K562 (cell line): ENCODE results near the gene IRX1. TPM values are rescaled to one million over a fixed set of nuclear protein-coding genes. Genes with fewer than 3 reads are reported as not detected.

Experiments used
- ATAC-seq: fragments of 200-7000 bp; cut with Tn5 transposase; 3 replicates; pipeline ENCODE4 v1.9.1; 2020; ENCODE audit warnings: moderate library complexity
- BruUV-seq: library from RNA; stranded (reverse); fragments of 400-500 nt; replicated peaks from 2 replicates; lab custom pipeline; 2021; lab: Mats Ljungman, UMichigan
- CTCF ChIA-PET: fragments of 300-600 bp; formaldehyde crosslinking; extraction: SDS; loops from one replicate; lab custom pipeline; 2021; ENCODE audit warnings: low intra/inter-chr PET ratio; lab: Yijun Ruan, JAX
- POLR2A ChIA-PET: fragments of 300-600, 350-650 bp; sonication (Branson Sonifier 250); formaldehyde crosslinking; extraction: SDS; loops from one replicate; lab custom pipeline; 2021; ENCODE audit warnings: antibody characterized with exemption, inconsistent platforms; lab: Yijun Ruan, JAX
- DNase-seq, 4 experiments: peaks; one replicate each; pipeline versions ENCODE4 v3.0.0 to v3.0.0-alpha.2; 2011 to 2018; ENCODE audit warnings: low spot score in 3 of 4, mixed read lengths in 3 of 4; ENCODE audit errors: extremely low read depth in 1 of 4
- FAIRE-seq: peaks from 2 replicates; lab custom pipeline; 2011; peaks lifted over from hg19 to GRCh38; lab: Jason Lieb, UNC
- H2AFZ ChIP-seq: 2 replicates; pipeline ENCODE4 v1.6.0; 2011; ENCODE audit warnings: low read depth, low read length, control low read depth, inconsistent platforms
- H3K27ac ChIP-seq: fragments of 200-600 bp; 3 replicates; pipeline ENCODE4 v1.8.0; 2011; ENCODE audit warnings: low read depth, mild to moderate bottlenecking, control low read depth, inconsistent platforms, low read length, moderate library complexity, mixed read lengths; ENCODE audit errors: extremely low read depth
- H3K27me3 ChIP-seq, 2 experiments: fragments of 300-600 bp in 1 of 2; 2 replicates in 1 of 2; 3 replicates in 1 of 2; pipeline versions ENCODE4 v1.6.0 to v1.8.0; 2011; ENCODE audit warnings: inconsistent platforms in 2 of 2, low read length in 2 of 2, mild to moderate bottlenecking in 1 of 2, mixed read lengths in 1 of 2, moderate library complexity in 1 of 2; ENCODE audit not compliant: control insufficient read depth in 2 of 2, insufficient read depth in 2 of 2
- H3K36me3 ChIP-seq: fragments of 300-600 bp; 3 replicates; pipeline ENCODE4 v1.8.0; 2011; ENCODE audit warnings: mild to moderate bottlenecking, low read length, inconsistent platforms; ENCODE audit not compliant: control insufficient read depth, insufficient read depth
- H3K4me1 ChIP-seq, 2 experiments: fragments of 200-600 bp in 1 of 2; replicated peaks in 1 of 2; 2 replicates in 1 of 2; 3 replicates in 1 of 2; pipeline versions ENCODE4 v1.5.1 to v1.8.0; 2011; ENCODE audit warnings: inconsistent platforms in 2 of 2, low read length in 2 of 2, mild to moderate bottlenecking in 1 of 2, mixed read lengths in 1 of 2, moderate library complexity in 1 of 2; ENCODE audit not compliant: control insufficient read depth in 2 of 2, insufficient read depth in 2 of 2
- H3K4me2 ChIP-seq: 2 replicates; pipeline ENCODE4 v1.6.1; 2011; ENCODE audit warnings: low read length, control low read depth, inconsistent platforms, mixed read lengths; ENCODE audit not compliant: insufficient read depth
- H3K4me3 ChIP-seq: fragments of 200-600 bp; sonication (generic), shearing (Covaris generic); 2 replicates; pipeline ENCODE4 v1.5.1; 2016; ENCODE audit warnings: control low read depth, inconsistent platforms
- H3K79me2 ChIP-seq: fragments of 200-600 bp; 3 replicates; pipeline ENCODE4 v1.8.0; 2011; ENCODE audit warnings: low read length, inconsistent platforms; ENCODE audit not compliant: control insufficient read depth, insufficient read depth
- H3K9ac ChIP-seq, 2 experiments: 2 replicates each; pipeline versions ENCODE4 v1.6.0 to v1.6.1; 2011; ENCODE audit warnings: low read depth in 2 of 2, low read length in 2 of 2, control low read depth in 1 of 2, inconsistent platforms in 1 of 2, mild to moderate bottlenecking in 1 of 2, mixed read lengths in 1 of 2; ENCODE audit not compliant: insufficient read depth in 1 of 2
- H3K9me1 ChIP-seq: one replicate; pipeline ENCODE4 v1.6.0; 2011; ENCODE audit warnings: inconsistent platforms, mild to moderate bottlenecking, low read length, moderate library complexity; ENCODE audit not compliant: control insufficient read depth, insufficient read depth
- H3K9me3 ChIP-seq: replicated peaks from 2 replicates; pipeline ENCODE4 v1.5.1; 2011; ENCODE audit warnings: low read depth, low read length, inconsistent platforms; ENCODE audit not compliant: control insufficient read depth, insufficient read depth
- H4K20me1 ChIP-seq: replicated peaks from 2 replicates; pipeline ENCODE4 v1.6.1; 2011; ENCODE audit warnings: low read length, inconsistent platforms, mixed read lengths; ENCODE audit not compliant: control insufficient read depth, insufficient read depth
- FOXK1 ChIP-seq: sonication (generic); formaldehyde crosslinking; IDR thresholded peaks from 2 replicates; pipeline ENCODE4 v1.8.0; 2022; ENCODE audit warnings: missing genetic modification reagents, mild to moderate bottlenecking, borderline replicate concordance
- MNT ChIP-seq, 2 experiments: fragments of 450-650 bp; conservative IDR thresholded peaks; 2 replicates each; pipeline ENCODE4 v1.6.1; 2017; ENCODE audit warnings: mild to moderate bottlenecking in 2 of 2, moderate library complexity in 2 of 2
- MTA2 ChIP-seq: fragments of 450-650 bp; IDR thresholded peaks from 2 replicates; pipeline ENCODE4 v1.6.1; 2016; ENCODE audit warnings: low read depth
- NFE2 ChIP-seq: IDR thresholded peaks from 2 replicates; pipeline ENCODE4 v1.6.1; 2014; ENCODE audit warnings: antibody characterized with exemption, low read depth
- OTX1 ChIP-seq: fragments of 450-650 bp; formaldehyde crosslinking; IDR thresholded peaks from 2 replicates; pipeline ENCODE4 v1.4.0; 2022; ENCODE audit warnings: mild to moderate bottlenecking
- RBM22 ChIP-seq: fragments of 200-400 bp; formaldehyde crosslinking; IDR thresholded peaks from 2 replicates; pipeline ENCODE4 v1.6.1; 2018; ENCODE audit warnings: low read length, low read depth; ENCODE audit not compliant: poor library complexity, severe bottlenecking
- ZNF639 ChIP-seq, 2 experiments: fragments of 200-800 bp in 1 of 2; sonication (Bioruptor generic) in 1 of 2; sonication (generic) in 1 of 2; formaldehyde crosslinking in 1 of 2; IDR thresholded peaks in 1 of 2; conservative IDR thresholded peaks in 1 of 2; 2 replicates each; pipeline versions ENCODE4 v1.5.0 to v1.6.1; 2016 to 2020; ENCODE audit warnings: missing compliant biosample characterization in 1 of 2, missing genetic modification characterization in 1 of 2, missing genetic modification reagents in 1 of 2
- WGBS: fragments of 100-300 bp; shearing (Covaris generic); methylation state at CpG from one replicate; pipeline ENCODE4 v1.1.6; 2016; ENCODE audit warnings: low coverage, mixed read lengths; ENCODE audit not compliant: insufficient coverage; ENCODE audit errors: missing lambda C conversion rate; 5-methylcytosine and 5-hydroxymethylcytosine counted together
- in situ Hi-C: fragments of 300-500 bp; cut with MboI; formaldehyde crosslinking; loops from 4 replicates; pipeline ENCODE4 v1.15.0; 2018; ENCODE audit warnings: inconsistent platforms, mixed read lengths
- intact Hi-C: fragments of 100-400 bp; cut with micrococcal nuclease; formaldehyde crosslinking; loops from 2 replicates; pipeline ENCODE4 v1.14.2; 2022
- polyA plus RNA-seq, 8 experiments: library from polyadenylated mRNA; depleted of rRNA in 4 of 8; stranded (reverse) in 5 of 8; unstranded in 3 of 8; fragments of >200 nt; fragmentation: Nextera tagmentation in 2 of 8; fragmentation: Illumina TruSeq in 1 of 8; extraction: Ambion mirVana in 2 of 8; extraction: Trizol in 1 of 8; gene quantifications; 2 replicates each; pipeline versions ENCODE4 v1.2.1 to v1.2.3, GENCODE V29; 2011 to 2014; ENCODE audit warnings: inconsistent platforms in 1 of 8, missing spikeins in 1 of 8
- total RNA-seq, 7 experiments: library from RNA; depleted of rRNA in 6 of 7; stranded (reverse); fragments of >200 nt in 6 of 7; fragmentation: Illumina TruSeq in 2 of 7; extraction: Trizol in 2 of 7; gene quantifications; 2 replicates each; pipeline versions ENCODE4 v1.2.1 to v1.2.3, GENCODE V29; 2011 to 2021; ENCODE audit warnings: low replicate concordance in 1 of 7

Gene IRX1
- total and polyA plus RNA-seq, 9 of the 15 experiments (the other 6 are each of a cell fraction or from before 2014, with no cell fraction given) = not detected

- in situ Hi-C loops (no loop called here), intact Hi-C loops (no loop called here)
- Histone ChIP-seq H4K20me1 (no peaks in the 10 kb centered on the region), H3K27ac (no peak overlapping the region), H3K4me1 (no peaks in the 10 kb centered on the region), H3K9ac (no peak overlapping the region), H3K4me3 (no peak overlapping the region), H3K4me2 (no peak overlapping the region), H3K27me3 (no peaks in the 10 kb centered on the region), H3K79me2 (no peaks in the 10 kb centered on the region), H3K9me3 (no peaks in the 10 kb centered on the region), H3K9me1 (no peaks in the 10 kb centered on the region), H2AFZ (no peak overlapping the region), H3K36me3 (no peaks in the 10 kb centered on the region)
- no TSS peak for BruUV-seq
- no peak for TF ChIP-seq RBM22
- TF ChIP-seq NFE2 = no peak
- TF ChIP-seq MNT (conservative IDR thresholded peaks at IDR 0.05) = no peak
- TF ChIP-seq ZNF639 (CRISPR knock-in tag; conservative IDR thresholded peaks at IDR 0.05 in 1 of 2, IDR thresholded peaks at IDR 0.05 in 1 of 2) = no peak
- TF ChIP-seq OTX1 (CRISPR knock-in tag) = no peak
- TF ChIP-seq MTA2 = no peak
- no peak for TF ChIP-seq FOXK1
- ATAC-seq (no peak), DNase-seq (no peak), FAIRE-seq (no peak)
- POLR2A ChIA-PET = interaction anchor here (0.6 kb wide), 1 partner anchor 28 kb away, joined by 3 read pairs; no protein-coding TSS in a partner anchor
- 0% methylated on average over 2 of the region's 2 CpGs for WGBS
- CTCF ChIA-PET = no interaction called here
Measured at GRCh38 chr5:3564116-3564515, 31.5 kb upstream of the IRX1 start.
